T follicular helper cell (primary cell): ENCODE measurements around the gene CROCC2.

Experiments used
- DNase-seq: peaks from one replicate; pipeline ENCODE4 v3.0.0-alpha.2; 2020; ENCODE audit warnings: low read depth

The CROCC2 gene

DNA sequence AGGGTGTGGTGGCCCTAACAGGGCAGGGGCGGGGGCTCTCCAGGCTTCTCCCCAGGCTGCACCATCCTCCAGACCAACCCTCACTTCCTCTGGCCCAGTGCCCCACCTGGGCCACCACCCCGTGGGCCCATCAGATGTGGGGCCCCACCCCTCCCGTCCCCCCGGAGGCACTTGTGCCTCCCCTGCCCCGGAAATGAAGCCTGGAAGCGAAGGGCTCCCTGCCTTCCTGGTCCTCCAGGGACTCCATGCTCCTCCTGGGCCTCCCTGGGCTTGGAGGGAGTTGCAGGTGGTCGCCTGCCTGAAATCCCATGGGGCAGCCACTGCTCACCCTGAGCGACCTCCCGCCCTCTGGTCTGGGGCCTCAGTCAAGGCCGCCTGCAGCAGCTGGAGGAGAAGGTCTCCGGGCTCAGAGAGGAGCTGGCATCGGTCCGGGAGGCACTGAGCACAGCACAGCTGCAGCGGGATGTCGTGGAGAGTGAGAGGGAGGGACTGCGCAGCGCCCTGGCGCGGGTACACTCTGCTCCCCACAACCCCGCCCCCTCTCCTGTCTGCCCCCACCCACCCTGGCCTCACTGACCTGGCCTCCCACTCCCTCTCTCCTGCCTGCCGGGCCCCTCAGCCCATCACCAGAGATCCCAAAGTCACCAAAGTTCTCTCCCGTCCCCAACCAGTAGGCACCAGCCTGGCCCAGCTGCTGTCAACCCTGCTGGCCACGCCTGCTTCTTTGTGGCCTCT lies 28.0 kb downstream of the CROCC2 start:
- no peak for DNase-seq

DNA sequence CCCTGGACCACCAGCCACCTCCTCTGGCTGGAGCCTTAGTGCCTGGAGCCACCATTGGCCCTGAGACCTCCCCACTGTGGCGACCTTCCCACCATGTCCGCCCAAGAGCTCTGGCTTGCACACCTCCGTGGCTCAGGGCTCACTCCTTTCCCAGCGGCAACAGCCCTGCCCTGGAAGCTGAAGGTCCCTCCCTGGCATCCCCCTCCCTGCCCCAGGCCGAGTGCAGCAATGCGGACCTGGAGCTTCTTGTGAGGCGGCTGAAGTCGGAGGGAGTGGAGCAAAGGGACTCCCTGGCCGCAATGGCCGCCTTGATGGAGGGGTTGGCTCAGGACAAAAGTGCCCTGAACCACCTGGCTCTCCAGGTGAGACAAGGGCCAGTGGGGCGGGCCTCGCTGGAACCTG lies 28.6 kb downstream of the CROCC2 start:
- DNase-seq: no peak

DNA sequence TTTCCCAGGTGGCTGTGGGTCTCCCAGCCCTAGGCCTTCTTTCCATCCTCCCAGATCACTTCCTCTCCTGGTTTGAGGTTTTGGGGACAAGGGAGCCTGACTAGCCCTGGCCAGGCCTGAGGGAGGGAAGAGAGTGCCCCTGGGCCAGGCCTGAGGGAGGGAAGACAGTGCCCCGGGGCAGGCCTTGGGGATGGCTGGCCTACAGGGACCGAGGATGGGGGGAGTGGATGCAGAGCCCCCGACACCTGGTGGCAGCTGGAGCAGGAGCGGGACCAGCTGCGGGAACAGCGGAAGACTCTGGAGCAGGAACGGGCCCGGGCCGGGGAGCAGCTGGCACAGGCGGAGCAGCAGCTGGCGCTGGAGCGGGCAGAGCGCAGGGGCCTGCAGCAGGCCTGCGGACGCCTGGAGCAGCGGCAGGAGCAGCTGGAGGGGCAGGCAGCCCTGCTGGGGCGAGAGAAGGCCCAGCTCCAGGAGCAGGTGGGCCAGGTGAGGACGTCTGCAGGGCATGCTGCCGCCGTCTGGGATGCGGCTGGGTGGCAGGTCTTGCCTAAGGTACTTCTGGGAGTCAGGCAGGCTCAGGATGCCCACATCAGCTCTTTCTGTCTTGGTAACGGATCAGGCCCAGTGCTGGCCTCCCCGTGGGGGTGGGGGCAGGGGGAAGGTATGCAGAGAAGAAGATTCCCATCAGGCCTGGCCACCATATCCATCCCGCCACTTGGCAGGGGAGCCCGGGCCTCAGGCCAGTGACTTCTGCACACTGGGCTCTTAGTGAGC lies 29.2 kb downstream of the CROCC2 start:
- DNase-seq: no peak

DNA sequence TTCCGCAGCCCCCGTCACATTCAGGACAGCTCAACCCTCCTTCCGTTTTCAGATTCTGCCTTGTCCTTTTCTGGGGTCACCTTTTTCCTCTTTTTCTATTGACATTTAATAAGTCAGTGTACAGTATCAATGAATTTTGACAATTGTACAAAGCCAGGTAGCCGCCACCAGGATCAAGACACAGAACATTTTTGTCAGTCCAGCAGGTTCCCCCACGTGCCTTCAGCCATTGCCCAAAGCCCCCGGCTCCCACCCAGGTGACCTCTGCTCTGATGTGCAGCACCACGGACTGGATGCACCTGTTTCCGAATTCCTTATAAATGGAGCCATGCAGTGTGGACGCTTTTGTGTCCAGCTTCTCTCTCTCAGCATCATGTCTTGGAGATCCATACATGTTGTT lies 30.0 kb downstream of the CROCC2 start:
- no peak for DNase-seq

DNA sequence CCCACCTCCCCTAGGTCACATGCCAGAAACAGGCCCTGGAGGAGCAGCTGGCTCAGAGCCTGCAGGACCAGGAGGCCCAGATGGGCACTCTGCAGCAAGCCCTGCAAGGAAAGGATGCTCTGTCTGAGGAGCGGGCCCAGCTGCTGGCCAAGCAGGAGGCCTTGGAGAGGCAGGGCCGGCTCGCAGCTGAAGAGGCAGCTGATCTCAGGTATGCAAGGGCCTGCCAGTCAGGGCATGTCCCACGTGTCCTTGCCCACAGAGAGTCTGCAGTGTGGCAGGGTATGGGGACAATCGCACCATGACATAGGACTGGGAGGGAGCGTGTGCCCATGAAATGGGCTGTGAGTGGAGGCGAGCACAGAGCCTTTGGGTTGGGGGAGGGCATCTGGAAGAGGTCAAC lies 39.9 kb downstream of the CROCC2 start:
- DNase-seq: no peak

DNA sequence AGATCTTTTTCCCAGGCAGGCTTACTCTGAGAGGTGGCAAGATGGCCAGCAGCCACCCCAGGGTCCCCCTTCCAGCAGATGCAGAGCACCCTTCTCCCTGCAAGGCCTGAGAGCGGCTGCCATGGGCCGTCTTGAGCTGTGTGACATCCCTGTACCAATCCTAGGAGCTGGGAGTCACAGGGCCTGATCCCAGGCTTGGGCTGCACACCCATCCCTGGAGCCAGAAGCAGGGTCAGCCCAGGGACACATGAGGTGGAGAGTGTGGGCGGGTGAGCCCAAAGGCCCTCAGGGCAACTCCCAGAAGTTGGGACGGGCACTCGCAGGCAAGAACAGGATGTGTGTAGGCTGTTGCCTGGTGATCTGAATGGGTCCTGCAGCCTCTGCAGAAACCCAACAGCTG lies 40.5 kb downstream of the CROCC2 start:
- no peak for DNase-seq

DNA sequence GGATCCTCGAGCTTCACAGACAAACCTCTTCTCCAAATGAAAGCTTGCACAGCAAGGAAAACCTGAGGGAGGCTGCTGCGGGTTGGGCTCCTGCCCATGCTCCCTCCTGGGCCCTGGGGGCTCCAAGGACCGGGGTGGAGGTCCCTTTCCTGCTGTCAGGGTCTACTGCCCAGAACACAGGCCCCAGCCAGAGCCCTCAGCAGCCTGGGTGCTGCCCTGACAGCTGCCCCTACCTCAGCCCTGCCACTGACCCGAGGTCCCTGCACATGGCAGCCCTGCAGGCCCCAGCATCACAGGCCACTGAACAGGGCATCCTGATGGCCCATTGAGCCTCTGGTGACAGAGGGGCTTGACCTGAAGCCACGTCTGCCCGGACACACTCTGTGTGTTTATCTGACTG lies 41.0 kb downstream of the CROCC2 start:
- no peak for DNase-seq

DNA sequence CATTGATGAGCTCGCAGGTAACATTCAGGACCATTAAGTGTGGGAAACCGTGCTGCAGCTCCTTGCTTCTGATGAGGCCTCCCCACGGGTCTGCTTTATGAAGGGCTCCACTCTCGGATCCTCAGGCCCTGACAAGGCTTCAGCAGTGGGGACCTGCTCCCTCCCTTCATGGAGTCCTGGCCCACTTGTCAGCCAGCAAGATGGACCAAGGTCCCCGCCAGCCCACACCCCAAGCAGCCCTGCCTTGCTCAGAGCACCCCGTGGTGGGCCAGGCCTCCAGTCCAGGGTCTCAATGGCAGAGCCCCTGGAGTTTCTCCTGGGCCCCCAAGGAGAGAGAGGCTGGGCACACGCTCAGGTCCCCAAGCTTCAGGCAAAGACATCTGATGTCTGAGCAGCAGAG lies 41.5 kb downstream of the CROCC2 start:
- DNase-seq: no peak

DNA sequence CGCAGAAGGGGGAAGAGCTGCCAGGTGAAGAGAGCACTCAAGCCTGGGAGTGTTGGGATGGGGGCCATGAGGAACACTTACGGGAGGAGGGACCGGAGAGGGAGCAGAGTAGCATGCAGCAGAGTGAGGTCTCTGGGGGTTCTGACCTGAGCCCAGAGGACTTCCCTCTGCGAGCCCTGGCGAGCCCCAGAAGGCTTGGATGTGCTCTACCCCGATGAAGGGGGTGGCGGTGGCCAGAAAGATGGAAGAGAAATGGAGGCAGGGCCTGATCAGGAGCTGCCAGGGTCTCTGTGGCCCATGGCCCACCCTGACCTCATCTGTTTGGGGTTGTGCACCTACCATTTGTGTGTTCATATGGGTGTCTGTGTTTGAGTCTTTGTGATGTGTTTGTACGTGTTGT lies 42.0 kb downstream of the CROCC2 start:
- DNase-seq: no peak

DNA sequence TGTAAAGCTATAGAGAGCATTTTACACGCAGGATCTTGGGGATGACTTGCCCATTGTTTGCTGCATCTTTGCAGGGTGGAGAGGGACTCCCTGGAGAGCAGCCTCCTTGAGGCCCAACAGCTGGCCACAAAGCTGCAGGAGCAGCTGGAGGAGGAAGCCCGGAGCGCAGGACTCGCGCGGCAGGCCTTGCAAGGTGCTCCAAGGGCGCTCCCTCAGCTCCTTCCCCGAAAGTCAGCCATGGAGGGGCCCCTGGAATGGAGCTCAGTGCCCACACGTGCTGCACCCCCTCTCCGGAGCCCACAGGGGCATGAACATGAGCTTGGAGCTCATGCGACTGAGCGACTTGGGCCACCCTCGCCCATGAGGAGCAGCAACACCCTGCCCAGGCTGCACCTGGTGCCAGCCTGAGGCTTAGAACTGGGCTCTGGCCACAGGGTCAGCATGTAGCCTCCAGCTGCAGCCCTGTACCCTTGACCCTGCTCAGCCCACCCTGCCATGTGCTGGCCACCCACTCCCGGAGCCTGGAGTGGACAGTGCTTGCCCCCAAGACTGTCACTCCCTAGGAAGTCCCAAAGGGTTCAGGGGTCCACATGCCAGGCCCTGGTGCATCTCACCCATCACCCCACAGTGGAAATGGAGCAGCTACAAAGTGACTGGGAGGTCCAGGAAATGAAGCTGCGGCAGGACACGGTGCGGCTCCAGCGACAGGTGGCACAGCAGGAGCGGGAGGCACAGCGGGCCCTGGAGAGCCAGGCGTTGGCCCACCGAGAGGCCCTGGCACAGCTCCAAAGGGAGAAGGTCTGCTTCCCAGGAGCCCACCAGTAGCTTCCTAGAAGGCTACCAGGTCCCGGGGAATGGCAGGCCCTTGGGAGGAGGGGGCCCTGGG lies 43.0 kb downstream of the CROCC2 start:
- no peak for DNase-seq

DNA sequence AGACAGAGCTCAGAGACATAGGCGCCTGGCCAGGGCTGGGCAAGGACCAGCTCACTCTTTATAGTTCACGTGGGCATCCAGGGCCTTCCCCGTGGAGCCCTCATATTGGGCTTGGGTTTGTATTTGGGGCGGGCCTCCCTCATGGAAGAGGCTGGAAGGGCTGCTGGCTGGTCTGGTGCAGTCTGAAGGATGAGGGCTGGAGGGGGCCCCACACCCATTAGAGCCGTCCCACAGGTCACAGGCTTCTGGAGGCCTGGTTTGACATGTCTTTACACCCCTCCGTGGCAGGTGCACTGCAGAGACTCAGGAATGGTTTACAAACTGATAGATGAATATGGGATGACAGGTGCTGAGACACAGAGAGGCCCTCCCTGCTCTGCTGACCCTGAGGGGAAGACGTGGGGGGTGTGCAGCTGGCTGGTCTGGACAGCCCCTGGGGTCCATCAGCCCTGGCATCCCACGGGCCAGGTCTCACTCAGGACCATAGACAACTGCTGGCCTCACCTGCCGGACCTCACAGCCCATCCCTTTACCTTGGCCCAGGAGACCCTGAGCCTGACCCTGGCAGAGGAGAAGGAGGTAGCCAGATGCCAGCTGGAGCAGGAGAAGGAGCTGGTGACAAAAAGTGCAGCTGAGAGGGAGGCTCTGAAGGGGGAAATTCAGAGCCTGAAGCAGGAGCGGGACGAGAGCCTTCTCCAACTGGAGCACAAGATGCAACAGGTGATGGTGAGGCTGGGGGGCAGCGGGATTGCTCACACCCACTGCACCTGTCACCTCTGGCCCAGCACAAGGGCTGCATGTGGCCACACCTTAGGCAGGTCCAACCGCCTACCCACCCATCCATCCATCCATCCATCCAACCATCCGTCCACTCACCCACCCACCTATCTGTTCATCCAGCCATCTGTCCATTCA lies 43.9 kb downstream of the CROCC2 start:
- no peak for DNase-seq

DNA sequence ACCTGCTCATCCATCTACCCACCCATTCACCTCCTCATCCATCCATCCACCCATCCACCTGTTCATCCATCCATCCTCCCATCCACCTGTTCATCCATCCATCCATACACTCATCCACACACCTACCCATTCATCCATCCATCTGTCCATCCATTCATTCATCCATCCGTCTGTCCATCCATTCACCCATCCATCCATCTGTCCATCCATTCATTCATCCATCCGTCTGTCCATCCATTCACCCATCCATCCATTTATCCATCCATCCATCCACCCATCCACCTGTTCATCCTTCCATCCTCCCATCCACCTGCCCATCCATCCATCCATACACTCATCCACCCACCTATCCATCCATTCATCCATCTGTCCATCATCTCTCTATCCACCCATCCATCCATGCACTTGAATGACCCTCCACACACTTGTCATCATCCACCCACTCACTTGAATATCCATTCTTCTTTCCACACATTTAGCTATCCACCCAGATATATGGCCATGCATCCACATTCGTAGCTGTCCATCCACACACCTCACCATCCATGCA lies 45.0 kb downstream of the CROCC2 start:
- no peak for DNase-seq

DNA sequence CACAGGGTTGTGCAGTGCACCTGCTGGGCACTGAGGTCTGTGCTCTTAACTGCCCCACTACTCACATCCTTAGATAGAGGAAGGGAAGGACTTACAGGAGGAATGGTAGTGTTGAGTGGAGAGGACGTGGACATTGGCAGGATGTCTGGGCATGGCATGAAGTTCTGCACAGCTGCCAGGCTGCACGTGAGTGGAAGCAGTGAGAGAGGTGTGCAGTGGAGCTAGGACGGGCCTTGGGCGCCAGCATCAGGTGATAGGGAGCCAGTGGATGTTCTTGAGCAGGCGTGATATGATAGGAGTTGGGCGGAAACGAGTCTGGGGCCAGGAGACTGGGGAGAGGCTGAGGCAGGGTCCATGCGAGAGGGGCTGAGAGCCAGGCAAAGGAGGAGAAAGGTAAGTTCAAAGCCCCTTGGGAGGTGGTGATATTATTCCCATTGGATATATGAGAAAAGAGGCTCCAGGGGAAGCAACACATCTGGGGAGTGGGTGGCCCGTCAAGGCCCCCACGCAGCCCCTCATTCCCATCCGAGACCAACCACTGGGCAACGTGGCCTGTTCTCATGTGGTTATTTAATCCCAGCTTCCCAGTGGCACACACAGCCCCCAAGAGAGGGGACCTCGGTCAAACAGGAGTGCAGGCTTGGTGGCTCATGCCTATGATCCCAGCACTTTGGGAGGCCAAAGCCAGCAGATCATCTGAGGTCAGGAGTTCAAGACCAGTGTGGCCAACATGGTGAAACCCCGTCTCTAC lies 46.5 kb downstream of the CROCC2 start:
- DNase-seq: no peak

DNA sequence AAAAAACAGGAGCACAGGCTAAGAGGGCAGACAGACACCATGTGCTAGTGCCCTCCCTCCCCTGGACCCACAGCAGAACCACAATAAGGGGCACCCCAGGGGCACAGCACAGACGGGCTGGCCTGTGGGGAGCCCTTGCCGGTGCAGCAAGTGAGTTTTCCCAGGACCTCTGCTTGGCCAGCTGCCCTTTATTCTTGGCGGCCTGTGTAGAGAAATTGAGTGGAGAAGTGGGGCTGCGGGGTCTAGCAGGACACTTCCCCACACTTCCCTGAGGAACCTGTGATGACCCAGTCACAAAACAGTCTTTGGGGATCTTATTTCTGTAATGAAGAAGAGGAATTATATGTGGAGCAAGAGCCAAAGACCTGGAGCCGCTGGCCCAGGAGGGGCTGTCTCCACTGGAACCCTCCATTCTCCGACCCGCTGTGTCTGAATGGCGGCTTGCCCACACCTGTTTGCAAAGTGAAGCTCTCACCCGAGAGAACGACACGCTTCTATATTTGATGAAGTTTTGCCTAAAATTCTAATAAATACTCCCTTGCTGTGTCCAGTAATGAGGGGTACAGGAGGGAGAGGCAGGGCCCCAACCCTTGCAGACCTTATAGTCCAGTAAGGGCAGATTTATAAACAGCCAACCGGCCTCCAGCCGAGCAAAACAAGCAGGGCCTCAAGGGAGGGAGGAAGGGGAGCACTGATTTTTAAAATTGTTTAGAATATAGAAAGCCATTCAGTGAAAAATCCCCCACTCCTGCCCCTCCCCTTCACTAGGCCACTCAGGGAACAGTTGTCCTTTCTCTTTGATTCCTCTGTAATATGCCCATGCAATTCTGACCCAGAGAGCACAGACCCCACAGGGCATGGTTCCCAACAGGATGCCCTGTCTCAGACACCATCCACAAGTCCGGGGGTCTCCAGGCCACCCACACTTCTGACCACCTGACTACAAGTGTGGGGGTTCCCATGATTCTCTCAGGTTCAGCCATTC lies 47.6 kb downstream of the CROCC2 start:
- DNase-seq: no peak

DNA sequence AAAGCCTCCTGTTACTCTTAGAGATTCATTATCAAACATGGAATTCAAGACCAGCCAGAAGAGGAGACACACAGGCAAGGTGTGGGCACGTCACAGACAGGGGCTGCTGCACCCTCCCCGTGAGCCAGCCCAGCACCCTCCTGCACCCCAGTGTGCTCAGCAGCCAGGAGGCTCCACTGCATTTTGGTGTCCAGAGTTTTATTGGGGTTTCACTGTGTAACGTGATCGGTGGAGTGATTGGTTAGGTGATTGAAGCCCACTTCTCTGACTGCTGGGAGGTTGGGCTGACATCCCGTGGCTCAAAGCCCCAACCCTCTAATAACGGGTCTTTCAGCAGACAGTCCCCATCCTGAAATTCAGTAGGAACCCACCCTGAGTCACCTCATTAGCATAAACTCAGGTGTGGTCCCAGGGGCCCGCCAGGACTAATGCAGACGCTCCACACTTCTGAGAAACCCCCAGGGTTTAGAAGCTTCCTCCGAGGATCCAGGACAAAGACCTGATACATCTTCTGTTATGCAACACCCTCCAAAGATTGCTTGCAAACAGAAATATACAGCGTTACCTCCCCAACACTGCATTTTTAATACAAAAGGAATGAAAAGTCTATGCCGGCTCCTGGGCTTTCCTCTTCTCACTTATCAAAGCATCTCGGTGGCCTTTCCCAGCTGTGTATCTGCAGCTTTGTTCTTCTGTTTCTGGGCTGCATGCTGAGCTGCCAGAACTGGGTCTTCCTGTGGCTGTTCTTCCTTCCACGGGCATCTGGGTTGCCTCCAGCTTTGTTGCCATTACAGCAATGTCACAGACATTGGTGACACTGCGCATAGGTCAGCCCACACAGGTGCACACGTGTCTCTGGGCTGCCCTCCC lies 48.5 kb downstream of the CROCC2 start:
- no peak for DNase-seq

DNA sequence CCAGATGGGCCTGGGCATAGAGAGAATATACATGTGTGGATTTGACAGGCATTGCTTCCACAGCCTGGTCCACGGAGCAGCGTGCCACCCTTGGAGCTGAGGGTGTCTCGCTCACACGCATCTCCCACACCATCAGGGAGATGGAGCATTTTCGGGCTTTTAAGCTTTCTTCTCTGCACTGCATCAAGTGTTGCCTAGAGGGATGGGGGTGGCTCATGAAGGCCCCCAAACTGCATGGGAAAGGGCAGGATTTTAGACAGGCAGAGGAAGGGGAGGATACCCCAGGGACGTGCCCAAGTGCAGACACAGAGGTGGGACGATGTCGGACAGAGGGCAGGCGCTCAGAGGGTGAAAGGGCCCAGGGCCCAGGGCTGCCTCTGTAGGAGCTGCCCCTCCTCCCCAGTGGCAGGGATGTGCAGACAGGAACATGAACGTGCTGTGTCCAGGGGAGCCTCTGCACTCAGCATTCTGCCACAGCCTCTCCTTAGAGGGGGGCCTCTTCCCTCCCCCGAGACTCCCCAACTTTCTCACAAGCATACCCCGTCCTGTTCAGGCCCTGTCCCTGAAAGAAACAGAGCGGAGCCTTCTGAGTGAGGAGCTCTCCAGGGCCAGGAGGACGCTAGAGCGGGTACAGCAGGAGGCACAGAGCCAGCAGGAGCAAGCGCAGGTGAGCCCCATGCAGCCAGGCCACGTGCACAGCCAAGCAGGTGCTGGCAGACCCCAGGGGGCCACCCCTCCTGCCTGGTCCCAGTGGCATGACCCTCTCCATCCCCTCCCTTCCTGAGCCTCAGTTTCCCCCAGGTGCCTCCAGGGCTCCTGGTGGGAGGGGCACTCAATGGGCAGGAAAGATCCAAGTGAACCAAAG lies 49.4 kb downstream of the CROCC2 start:
- DNase-seq: no peak
